Fibroblast of peridontal ligament (primary cell): ENCODE measurements around the gene PTH1R.
A peak's percentile ranks its signal among the peaks of the same experiment; 100 is the strongest.

Experiments used
- DNase-seq: peaks from one replicate; pipeline ENCODE4 v3.0.0-alpha.2; 2010; ENCODE audit errors: extremely low read depth

Gene PTH1R

DNA sequence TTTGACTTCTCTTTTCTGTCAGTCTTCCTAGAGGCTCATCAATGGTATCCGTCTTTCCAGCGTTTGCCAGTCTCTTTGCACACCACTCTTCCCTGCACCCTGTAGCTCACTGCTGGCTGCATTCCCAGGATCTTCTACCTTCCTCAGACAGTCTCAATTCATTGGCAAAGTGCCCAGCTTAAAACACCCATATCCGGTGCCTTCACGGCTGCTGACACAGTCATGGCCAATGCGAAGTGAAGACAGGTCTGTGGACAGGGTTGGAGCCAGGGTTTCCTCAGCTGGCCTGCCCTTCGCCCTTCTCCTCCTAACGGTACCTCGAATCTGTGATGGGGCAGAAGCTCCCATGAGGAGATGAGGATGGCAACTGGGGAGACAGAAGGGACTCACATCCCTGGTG lies 36.1 kb downstream of the PTH1R start:
- DNase-seq: no peak

- DNase-seq: no peak
Observed at GRCh38 chr3:46914849-46915248, 37.3 kb downstream of the PTH1R start.

DNA sequence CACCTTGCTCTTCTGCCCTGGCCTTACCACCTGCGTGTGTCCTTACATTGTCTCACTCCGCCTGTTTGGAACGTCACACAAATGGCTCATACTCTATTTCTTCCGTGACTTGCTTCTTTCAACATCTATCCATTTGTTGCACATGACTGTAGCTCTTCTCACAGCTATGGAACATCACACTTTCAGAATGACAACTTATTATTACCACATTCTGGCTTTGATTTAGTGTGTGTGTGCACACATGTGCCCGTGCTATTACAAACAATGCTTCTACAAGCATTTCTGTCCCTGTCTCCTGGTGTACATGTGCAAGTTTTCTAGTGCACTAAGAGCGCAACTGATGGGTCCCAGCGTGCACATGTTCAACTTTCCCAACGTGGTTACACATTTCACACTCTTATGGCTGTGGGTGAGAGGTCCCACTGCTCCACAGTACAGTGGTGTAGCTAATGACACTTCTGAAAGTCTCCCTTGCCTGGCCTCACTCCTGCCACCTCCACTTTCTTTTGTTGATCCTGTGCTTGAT lies 37.8 kb downstream of the PTH1R start:
- no peak for DNase-seq

GRCh38 chr3:46916278-46916677 lies 38.8 kb downstream of the PTH1R start:
- no peak for DNase-seq

DNA sequence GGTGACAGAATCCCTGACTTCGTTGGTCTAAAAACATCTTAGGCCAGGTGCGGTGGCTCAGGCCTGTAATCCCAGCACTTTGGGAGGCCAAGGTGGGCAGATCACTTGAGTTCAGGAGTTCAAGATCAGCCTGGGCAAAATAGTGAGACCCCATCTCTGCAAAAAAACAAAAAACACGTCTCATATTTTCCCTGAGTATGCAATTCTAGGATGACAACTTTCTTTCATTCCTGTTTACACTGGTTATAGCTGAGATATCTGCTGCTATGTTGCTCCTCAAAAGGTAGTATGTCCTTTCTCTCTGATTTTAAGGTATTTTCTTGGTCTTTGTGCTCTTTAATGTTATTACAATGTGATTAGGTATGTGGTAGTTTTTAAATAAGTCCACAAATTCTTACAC lies 39.3 kb downstream of the PTH1R start:
- DNase-seq: no peak

GRCh38 chr3:46917257-46917656 lies 39.7 kb downstream of the PTH1R start:
- DNase-seq: no peak

DNA sequence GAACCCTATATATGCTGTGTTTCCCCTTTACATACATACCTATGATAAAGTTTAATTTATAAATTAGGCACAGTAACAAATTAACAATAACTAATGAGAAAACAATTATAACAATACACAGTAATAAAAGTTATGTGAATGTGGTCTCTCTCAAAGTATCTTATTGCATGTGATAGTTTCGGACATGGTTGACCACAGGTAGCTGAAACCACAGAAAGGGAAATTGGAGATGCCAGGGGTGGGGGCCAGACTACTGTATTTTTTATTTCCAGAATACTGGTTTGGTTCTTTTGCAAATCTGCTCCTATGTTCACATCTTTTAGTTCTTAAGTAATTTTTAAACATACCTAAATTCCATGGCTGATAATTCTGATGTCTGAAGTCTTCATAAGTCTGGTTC lies 40.7 kb downstream of the PTH1R start:
- DNase-seq: no peak

DNA sequence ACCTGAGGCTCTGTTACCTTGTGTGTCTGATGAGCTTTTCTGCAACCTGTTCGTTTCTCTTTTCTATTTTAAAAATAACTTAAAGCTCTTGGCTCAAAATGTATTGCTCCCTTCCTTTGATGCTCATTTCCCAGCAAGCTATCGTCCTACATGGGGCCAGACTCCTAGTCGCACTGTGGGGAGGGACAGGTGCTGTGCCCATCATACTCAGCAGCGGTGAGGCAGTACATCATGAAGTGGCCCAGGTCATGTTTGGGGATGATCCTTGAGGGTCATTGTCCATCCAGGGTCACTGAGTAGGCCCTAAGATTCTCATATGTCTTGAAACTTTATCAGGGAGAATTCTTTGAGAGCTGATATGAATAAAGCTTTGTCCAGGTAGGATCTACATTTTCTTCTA lies 41.1 kb downstream of the PTH1R start:
- no peak for DNase-seq

DNA sequence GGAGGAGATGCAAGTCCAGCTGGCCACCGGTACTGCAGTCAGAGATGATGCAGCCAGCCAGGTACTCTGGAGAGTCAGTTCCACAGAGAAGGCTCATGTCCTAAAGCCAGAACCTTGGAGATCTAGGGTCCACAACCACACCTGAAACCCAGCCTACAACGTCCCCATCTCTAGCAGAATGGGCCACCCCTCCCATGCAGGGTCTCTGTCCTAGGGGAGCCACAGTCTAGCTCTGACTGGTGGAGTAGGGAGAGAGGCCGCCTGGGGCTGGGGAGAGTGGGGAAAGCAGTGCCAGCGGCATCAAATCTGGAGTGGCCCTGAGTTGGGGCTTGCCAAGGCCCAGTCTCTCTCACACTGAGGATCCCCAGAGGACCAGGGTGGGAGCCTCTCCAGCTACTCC lies 43.5 kb downstream of the PTH1R start:
- DNase-seq: no peak

DNA sequence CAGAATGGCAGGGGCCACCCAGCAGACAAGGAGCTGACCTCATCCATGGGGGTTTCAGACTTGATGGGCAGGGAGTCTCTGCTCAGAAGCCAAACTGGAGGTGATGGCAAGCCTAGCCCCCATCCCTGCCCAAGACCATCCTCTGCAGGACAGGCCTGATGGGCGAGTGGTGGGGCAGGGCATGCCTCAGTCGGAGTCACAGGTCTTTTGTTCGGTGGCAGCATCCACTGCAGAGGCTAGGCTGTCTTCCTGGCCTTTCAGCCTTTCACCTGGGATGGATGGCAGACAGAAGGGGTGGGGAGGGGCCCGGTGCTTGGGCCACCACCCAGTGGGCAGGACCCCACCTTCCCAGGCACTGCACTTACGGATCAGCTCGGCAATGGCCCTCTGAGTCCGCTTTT lies 44.4 kb downstream of the PTH1R start:
- no peak for DNase-seq

GRCh38 chr3:46922426-46922825 lies 44.9 kb downstream of the PTH1R start:
- no peak for DNase-seq

- no peak for DNase-seq
Observed at GRCh38 chr3:46922871-46923558, 45.5 kb downstream of the PTH1R start.

DNA sequence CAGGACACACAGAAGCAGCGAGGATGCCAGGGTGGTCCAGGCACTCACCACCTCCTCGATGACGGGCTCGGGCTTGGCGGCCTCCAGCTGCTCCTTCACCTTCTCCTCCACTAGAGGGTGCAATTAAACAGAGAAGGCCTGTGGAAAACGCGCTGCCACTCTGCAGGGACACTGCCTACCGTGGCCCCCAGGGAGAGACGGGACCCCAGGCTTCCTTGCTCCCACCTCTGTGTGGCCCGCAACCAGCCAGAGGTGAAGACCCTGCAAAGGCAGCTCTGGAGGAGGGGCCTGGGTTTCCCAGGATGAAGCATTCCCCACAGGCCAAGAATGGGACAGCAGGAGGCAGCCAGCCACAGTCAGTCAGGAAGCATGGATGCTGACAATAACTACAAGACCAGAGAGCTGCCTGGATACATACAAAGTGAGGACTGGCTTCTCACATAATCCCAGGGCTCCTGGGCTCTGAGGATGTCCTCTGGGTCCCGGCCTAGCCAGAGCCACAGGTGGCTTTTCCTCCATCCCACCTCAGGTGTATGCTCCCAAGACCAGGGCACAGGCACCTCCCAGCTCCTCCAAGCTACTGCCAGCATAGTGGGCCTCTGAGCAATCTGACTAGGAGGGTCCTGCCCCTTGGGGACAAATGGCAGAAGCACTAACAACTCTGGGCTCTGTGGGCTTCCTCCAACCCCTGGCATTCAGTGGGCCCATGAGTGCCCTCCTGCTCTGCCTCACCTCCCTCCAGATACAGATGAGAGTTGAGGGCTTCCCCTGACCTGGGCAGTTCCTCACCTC lies 46.2 kb downstream of the PTH1R start:
- DNase-seq: peak; percentile 25

- DNase-seq: no peak
Observed at GRCh38 chr3:46924921-46925584, 47.5 kb downstream of the PTH1R start.

DNA sequence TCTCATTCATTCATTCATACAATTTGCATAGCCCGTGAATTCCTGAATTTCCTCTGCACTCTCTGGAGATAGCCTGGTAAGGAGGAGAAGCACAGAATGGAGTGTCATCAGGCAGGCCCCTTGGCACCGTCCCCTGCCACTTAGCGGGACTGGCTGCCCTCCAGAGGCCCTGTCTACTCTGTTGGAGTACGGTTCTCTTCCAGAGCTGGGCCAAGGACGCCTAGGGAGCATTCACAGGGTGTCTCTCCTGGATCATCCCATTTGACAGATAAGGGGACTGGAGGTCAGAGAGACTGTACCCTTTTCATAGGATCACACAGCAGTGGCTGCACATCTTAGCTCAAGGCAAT lies 48.0 kb downstream of the PTH1R start:
- no peak for DNase-seq

GRCh38 chr3:46926039-46926438 lies 48.5 kb downstream of the PTH1R start:
- DNase-seq: peak; percentile 34

DNA sequence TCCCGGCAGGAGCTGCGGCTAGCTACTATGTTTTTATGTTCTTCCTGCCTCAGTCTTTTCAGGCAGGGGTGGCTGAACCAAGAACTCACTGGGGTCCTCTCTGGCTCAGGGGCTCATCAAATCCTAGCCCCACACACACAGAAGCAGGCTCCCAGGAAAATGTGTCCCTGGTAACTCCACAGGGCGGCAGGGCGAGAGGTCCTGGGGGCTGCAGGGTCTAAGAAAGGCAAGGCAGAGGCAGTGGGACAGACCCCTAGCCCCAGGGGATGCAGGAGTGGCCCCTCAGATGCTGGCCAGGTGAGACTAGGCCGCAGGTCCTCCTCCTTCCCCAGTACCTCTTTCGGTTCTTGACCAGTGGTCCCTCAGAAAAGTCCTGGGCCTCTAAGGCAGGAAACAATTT lies 48.9 kb downstream of the PTH1R start:
- DNase-seq: no peak

- no peak for DNase-seq
Observed at GRCh38 chr3:46926871-46927717, 49.6 kb downstream of the PTH1R start.

- DNase-seq: no peak
Observed at GRCh38 chr3:46927718-46928073, 50.2 kb downstream of the PTH1R start.

- no peak for DNase-seq
Observed at GRCh38 chr3:46928282-46928681, 50.8 kb downstream of the PTH1R start.

DNA sequence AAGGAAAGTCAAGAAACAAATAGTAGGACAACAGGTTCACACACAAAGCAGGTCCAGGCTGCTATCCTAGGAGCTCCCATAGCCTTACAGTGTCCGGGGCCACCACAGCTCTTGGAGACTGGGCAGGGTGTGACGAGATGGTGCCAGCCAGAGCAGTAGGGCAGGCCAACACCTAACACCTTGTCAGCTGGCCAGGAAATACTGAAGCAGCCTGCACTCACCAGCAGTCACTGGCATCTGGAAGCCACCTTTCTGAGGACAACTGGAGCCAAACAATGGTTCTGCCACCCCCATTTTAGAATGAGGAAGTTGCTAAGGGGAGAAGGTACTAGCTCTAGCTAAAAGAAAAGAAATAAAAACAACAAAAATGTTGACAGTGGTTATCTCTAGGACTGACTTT lies 51.8 kb downstream of the PTH1R start:
- no peak for DNase-seq
